HPDE6-E6E7 (cell line): Measurements from ENCODE around the gene ABLIM3.
"Not testable (repeated sequence)": the region's sequence is repeated elsewhere in the genome, so short reads cannot be mapped to it uniquely, and the experiment has no call there.

Experiments
- DNase-seq: peaks from one replicate; pipeline ENCODE4 v3.0.0; 2011; ENCODE audit warnings: missing footprints; ENCODE audit errors: extremely low spot score

Gene ABLIM3

DNA sequence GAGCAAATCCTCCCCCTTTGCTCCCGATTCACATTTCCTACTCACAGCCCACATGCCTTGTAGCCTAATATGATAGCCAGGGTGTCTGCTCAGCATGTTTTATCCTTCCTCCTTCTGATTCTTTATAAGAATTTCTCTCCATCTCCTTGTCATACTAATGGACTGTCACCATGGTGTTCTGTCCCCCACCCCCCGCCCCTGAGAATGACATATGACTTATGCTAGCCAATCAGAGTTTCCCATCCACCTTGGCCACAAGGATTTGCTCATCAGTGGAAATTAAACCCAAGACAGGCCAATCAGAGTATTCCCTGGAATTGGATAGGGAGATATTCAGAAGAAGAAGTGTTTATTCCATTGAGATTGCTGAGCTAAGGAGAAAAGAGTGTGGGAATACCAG lies 16.0 kb downstream of the ABLIM3 start:
- DNase-seq = no peak

DNA sequence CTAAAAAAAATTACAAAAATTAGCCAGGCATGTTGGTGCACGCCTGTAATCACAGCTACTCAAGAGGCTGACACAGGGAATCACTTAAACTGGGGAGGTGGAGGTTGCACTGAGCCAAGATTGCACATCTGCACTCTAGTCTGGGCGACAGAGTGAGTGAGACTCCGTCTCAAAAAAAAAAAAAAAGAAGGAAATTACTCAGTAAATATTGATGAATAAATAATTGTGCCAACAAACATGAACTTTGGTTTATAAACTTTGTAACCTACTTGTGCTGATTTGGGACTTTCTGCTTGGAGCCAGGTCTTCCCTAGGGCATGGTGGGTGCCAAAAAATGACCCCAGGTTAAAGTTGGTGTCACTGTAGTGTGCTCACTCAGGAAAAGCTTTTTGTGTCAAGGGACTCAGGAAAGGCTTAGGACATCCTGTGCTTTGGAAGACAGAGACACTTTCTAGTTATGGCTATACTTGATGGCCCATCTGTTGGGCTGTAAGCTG lies 19.0 kb downstream of the ABLIM3 start:
- no peak for DNase-seq

DNA sequence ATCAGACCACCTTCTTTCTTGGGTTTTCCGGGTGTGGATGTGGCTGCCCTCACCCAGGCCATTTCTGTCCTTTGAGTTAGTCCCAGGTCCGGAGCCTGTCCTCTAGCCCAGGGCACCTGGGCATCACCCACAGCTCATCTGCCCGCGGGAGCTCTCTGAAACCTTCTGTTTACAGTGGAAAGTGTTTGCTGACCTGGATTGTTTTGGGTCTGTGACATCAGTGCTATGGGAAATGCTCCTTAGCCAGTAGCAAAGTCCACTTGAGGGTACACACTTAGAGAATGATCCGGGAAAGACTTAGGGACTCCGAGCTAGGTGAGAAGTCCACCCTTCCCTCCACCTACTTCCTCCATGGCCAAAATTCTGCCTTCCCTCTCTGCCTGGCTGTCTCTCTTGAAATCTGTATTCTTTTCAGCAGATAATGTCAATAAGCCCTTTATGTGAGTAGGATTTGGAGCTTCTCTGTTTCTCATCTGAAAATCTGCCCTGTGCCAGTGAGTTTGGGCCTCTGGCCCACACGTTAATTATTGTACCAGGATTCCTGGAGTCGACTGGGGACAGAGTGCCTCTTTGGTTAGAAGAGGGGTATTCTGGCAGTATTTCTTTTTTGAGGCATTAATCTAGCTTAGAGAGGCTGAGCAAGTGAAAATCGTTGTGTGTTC lies 19.9 kb downstream of the ABLIM3 start:
- no peak for DNase-seq

DNA sequence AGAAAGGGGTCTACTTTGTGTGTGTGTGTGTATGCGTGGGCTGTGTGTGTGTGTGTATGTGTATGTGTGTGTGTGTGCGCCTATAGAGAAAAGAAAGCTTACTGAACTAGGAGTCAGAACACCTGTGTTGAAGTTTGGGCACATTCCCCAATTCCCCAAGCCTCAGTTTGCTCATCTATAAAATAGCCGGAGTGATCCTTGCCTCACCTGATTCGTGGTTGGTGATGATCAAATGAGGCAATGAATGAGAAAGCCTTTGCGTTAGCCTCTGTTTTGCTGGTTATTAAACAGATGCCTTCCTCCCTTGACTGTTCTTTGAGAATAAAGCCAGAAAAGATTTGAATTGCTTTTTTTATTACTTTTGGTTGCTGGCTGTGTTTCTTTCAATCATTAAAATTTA lies 20.6 kb downstream of the ABLIM3 start:
- DNase-seq = no peak

DNA sequence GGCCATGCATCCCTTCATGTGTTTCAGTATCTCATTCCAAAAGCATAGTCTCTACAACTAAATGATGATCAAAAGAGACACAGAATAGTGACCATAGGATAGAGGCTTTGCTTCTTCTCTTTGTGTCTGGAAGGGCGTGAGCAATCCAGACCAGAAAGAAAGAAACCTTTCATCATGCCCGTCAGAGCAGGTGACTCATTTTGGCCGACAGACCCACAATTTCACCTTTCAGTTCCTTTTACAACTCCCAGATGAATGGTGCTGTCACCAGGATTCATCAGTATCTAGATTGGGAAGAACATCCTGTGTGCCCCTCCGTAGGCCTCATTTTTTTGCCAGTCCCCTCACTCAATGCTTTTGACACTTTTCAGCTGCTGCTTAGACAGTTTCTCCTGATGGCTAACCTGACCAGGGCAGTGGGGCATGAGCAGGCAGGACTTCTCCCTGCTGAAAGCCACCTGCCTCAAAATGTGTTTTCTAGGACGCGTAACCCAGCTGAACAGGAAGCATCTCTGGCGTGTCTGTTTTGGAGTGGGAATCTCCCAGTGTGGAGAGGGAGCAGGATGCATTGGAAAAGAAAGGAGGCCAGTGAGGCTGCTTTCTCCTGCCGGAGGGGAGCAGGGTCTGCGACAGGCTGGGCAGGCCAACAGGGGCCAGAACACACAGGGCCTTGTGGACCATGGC lies 21.2 kb downstream of the ABLIM3 start:
- peak; percentile 74 for DNase-seq

DNA sequence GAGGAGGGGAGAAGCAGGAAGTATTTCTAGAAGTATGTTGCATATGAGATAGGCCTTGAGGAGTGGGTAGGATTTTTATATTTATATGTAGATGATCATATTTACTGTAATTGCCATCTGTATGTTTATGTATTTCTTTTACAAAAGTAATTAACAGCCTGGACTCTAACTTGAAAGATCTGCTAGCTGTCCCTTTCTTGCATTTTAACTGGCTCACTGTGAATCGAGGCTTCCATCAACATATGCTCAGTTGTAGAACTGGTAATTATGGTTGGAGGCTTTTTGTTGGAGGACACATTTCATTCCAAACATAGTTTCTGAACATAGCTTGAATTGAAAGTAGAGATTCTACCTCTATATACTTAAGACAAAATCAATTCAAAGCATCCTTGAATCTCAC lies 23.4 kb downstream of the ABLIM3 start:
- no peak for DNase-seq

DNA sequence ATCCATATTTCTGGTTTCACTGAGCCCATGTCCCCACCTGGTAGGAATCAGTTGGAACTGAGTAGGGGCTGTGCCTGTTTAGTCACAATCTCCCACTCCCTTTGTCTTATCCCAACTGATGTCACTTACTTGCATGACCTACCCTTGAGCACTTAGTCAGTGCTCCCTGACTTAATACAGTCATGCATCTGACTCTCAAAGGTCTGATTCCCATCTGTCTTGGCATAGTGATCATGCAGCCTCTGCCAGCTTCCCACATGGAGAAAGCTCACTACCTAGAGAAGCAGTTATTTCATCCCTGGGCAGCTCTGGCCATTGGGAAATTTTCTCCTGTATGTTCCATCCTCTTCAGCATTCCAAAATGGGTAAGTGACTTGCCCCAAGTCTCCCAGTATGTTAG lies 24.8 kb downstream of the ABLIM3 start:
- DNase-seq = no peak

DNA sequence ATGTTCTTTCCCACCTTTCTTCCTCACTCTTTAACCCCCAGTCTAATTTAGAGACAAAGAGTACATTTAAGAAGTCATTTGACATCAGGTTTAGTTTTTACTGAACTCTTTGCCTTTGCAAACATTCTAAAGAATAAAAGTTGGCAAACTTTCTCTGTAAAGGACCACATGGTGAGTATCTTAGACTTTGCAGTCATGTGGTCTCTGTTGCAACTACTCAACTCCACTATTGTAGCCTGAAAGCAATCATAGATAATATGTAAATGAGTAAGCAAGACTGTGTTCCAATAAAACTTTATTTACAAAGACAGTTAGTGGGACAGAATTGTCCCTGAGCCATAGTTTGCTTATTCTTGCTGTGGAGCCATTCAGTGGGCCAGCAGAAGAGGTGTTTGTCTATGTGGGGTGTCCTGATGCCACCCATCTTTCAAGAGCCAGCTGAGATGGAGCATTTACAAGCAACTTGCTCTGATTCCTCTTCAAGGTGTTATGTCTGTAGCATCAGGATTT lies 25.4 kb downstream of the ABLIM3 start:
- no peak for DNase-seq

DNA sequence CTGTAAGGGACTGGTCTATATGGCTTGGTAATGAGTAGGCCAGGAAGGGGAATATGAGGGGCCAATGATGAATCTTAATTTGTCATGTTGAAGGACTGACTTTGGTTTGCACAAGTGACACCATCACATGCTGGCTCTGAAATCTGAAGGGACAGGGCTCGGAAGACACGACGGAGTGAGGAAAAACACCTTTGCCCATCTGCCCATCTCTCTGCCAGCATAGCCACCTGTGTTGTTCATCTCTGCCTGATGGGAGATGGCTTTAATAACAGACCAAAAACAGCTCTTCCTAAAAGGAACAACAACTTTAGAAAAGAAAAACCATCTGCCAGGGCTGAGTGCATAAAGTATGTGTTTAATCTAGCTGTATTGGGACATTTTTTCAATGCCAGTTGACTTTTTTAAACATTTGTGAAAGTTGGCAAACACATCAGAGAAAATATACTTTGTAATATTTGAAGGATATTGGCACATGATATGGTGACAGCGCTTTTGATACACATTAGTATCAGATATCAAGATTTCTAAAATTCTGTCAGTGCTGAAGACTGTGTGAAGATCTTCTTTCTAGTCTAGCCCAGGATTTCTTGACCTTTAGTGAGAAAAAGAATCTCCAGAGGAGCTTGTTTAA lies 27.1 kb downstream of the ABLIM3 start:
- DNase-seq = no peak

- no peak for DNase-seq
Measured at GRCh38 chr5:149170299-149170698, 29.0 kb downstream of the ABLIM3 start.

- DNase-seq = peak; percentile 21
Measured at GRCh38 chr5:149172261-149172660, 31.0 kb downstream of the ABLIM3 start.

DNA sequence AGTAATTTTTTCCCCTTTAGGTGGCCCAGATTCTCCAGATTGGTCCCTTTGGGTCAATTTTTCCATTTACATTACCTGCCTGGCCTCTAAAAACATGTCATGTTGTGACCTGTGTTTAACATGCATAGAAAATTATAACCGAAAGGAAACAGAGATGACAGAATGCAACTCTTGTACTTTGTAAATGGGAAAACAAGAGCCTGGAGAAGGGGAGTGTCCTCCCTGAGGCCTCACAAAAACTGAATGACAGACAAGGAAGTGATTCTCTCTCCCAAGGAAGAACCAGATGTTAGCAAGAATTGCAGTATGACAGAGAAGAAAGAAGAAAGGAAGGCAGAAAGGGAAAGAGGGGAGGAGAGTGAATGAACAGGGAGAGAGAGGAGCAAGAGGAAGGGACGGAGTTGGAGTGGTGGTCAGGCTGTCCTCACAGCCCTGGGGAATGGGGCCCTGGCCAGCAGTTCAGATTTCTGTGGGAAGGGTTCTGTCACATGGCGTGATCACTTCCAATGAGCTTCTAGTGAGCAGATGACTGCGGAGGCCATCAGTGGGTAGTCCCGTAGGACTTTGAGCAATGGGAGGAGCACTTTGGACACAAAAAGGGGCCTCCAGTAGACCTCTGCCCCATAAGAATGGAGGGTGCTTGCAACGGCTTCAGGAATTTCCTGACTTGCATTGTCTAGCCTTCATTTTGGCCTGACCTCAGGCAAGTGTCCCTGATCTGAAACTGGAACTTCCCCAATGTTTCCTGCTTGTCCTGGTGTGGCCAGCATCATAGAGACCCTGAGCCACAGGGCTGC lies 31.6 kb downstream of the ABLIM3 start:
- no peak for DNase-seq

- DNase-seq = no peak
Measured at GRCh38 chr5:149174847-149175234, 33.5 kb downstream of the ABLIM3 start.

DNA sequence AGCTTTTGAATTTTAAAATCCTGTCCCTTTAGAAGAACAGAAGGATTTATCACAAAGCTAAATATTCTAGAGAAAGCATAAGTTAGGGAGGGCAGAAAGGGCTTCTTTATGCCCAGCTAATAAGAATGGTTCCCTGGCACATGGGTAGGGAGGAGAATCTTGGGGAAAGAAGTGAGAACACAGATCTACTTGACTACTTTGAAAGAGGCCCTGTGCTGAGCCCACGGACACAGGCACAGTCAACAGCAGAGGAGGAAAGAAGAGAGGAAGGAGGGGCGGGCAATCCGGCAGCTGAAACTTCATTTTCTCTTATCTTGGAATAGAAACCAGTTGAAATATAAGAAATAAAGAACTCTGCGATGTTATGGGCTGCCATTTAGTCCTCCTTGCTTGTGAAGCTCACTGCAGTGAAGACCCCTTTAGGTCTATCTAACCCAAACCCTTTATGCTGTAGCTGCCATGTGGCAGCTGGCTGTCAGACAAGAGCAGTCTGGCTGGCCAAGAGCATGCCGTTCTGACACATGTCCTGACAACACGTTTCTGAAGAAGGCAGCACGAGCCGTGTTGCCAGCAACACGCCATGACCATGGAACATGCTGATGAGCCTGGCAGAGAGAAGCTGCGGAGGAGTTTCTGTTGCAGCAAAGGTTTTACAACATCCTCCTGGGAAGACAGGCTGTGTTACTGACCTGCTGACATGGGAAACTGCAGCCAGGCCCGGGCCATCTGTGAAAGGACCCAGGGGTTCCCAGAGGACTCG lies 34.2 kb downstream of the ABLIM3 start:
- no peak for DNase-seq

DNA sequence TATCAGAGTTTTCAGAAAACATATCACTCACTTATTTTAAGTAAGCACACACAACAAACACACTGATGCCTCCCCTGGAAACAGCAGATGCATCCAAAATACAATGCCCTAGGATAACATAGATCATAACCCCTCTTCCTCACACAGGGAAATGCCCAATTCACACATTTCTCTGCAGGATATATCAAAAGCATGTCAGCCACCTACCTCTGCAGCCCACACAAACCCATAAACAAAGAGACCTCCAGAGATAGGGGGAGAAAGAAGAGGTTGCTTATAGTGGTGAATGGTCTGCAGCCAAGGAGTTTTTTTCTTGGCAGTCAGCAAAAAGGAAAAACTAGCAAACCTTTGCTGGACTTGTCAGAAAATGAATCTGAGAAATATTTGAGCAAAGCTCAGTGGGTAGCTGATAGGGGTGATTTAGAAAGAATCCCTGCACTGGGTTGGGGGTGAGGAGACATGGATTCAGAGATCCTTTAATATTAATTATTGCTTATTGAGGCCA lies 36.1 kb downstream of the ABLIM3 start:
- DNase-seq = no peak

- no peak for DNase-seq
Measured at GRCh38 chr5:149177911-149178565, 36.7 kb downstream of the ABLIM3 start.

- DNase-seq = no peak
Measured at GRCh38 chr5:149181732-149182131, 40.4 kb downstream of the ABLIM3 start.

DNA sequence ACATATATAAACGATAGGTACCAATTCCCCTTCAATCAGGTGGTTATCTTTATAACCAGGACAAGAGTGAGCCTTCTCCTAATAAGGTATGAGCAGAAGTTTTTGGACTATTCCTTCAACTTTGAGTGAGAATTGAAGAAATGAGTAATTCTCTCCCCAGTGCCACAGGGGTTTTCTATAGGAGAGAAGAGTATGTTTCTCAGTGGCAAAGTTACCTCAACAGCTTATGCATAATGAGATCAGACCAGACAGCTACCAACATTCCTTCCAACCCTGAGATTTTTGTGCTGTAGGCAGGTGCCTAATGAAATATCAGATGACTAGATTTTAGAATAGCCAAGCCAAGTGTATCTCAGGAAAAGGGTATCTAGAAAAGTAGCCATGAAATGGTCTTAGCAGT lies 40.9 kb downstream of the ABLIM3 start:
- no peak for DNase-seq

GRCh38 chr5:149185067-149185466 lies 43.8 kb downstream of the ABLIM3 start:
- no peak for DNase-seq

- no peak for DNase-seq
Measured at GRCh38 chr5:149186506-149186905, 45.2 kb downstream of the ABLIM3 start.

DNA sequence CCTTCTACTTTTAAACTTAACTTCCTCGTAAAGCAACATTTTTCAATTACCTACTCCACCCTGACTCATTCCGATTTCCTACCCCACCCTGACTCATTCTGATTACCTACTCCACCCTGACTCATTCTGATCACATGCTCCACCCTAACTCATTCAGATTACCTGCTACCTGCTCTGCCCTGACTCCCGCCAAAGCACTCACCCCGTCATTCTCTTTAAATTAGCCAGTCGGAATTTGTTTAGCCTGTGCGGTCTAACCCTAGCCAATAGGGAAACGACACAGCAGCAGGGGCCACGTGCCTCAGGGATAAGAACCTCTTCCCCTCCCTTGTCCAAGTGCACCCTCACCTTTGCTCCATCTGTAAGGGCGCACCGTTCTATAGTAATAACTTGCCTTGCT lies 46.3 kb downstream of the ABLIM3 start:
- not testable (repeated sequence) for DNase-seq
